ENCODE results near the gene DRAP1. TPM values are rescaled to one million over a fixed set of nuclear protein-coding genes. Genes with fewer than 3 reads are reported as not detected.

The DRAP1 gene
- total and polyA plus RNA-seq, 2 donors from 2014 or later: 51.2 to 150 TPM

- Histone ChIP-seq H3K9me3 (ENCODE audit: control insufficient read depth in 2 of 3, insufficient read depth in 1 of 3, low read length in 3 of 3) (no peaks in the 10 kb centered on the region), H3K36me3 (ENCODE audit: control insufficient read depth in 2 of 3, insufficient read depth in 3 of 3, low read length in 3 of 3) (no peaks in the 10 kb centered on the region), H3K27me3 (ENCODE audit: control insufficient read depth, insufficient read depth, low read length) (no peaks in the 10 kb centered on the region), H3K9ac (ENCODE audit: low read length in 3 of 3) (no peak overlapping the region), H3K4me1 (ENCODE audit: control insufficient read depth in 2 of 3, insufficient read depth in 2 of 3, low read depth in 1 of 3, low read length in 3 of 3) (peaks cover 0 to 42% (median 20%) of the 10 kb centered on the region in 3 donors), H3K27ac (ENCODE audit: low read depth in 2 of 2, low read length in 2 of 2) (peak overlapping the region; percentile 32 to 59), H3K4me3 (ENCODE audit: low read length in 3 of 3) (no peak overlapping the region)
- TF ChIP-seq CTCF (IDR thresholded peaks at IDR 0.05; ENCODE audit: borderline replicate concordance, extremely low read depth, insufficient read depth): no peak
- DNase-seq (peak in 1 of 5 donors; percentile 92), FAIRE-seq (no peak)
- intact Hi-C loops (cut with DNase I): no loop called here
Measured at GRCh38 chr11:65915821-65916251, 3.4 kb upstream of the DRAP1 start.

DNA sequence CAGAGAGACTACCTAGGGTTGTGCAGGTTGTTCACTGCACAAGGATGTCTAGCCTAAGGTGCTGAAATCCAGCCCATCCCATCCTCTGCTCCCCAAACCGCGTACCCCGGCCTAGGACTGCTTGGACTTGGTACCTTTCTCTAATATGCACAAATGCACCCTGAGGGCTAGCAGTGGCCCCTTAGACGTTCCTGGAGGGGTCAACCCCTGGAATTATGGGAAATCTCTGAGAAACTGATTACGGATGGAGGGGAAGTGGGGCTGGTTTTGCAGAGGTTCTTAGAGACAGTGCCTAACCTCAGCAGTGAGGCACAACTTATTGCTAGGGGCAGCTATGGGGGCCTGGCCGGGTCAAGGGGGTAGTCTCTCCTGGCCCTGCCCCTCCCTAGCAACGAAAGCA is 2.8 kb upstream of the DRAP1 start:
- intact Hi-C loops (cut with DNase I): no loop called here
- no peak overlapping the region for H3K4me3 ChIP-seq (ENCODE audit: low read length in 3 of 3)
- H3K9me3 ChIP-seq (ENCODE audit: control insufficient read depth in 2 of 3, insufficient read depth in 1 of 3, low read length in 3 of 3): no peaks in the 10 kb centered on the region
- H3K36me3 ChIP-seq (ENCODE audit: control insufficient read depth in 2 of 3, insufficient read depth in 3 of 3, low read length in 3 of 3): no peaks in the 10 kb centered on the region
- peaks cover 0 to 44% (median 21%) of the 10 kb centered on the region in 3 donors for H3K4me1 ChIP-seq (ENCODE audit: control insufficient read depth in 2 of 3, insufficient read depth in 2 of 3, low read depth in 1 of 3, low read length in 3 of 3)
- H3K27me3 ChIP-seq (ENCODE audit: control insufficient read depth, insufficient read depth, low read length): no peaks in the 10 kb centered on the region
- no peak overlapping the region for H3K27ac ChIP-seq (ENCODE audit: low read depth in 2 of 2, low read length in 2 of 2)
- FAIRE-seq (no peak), DNase-seq (no peak)
- TF ChIP-seq CTCF (IDR thresholded peaks at IDR 0.05; ENCODE audit: borderline replicate concordance, extremely low read depth, insufficient read depth): no peak
- H3K9ac ChIP-seq (ENCODE audit: low read length in 3 of 3): no peak overlapping the region

GRCh38 chr11:65917077-65917433 is 2.2 kb upstream of the DRAP1 start:
- Histone ChIP-seq H3K9ac (ENCODE audit: low read length in 3 of 3) (peak overlapping the region in 1 of 3 donors; percentile 97), H3K27me3 (ENCODE audit: control insufficient read depth, insufficient read depth, low read length) (no peaks in the 10 kb centered on the region), H3K36me3 (ENCODE audit: control insufficient read depth in 2 of 3, insufficient read depth in 3 of 3, low read length in 3 of 3) (no peaks in the 10 kb centered on the region), H3K4me1 (ENCODE audit: control insufficient read depth in 2 of 3, insufficient read depth in 2 of 3, low read depth in 1 of 3, low read length in 3 of 3) (peaks cover 0 to 38% (median 21%) of the 10 kb centered on the region in 3 donors), H3K27ac (ENCODE audit: low read depth in 2 of 2, low read length in 2 of 2) (no peak overlapping the region), H3K9me3 (ENCODE audit: control insufficient read depth in 2 of 3, insufficient read depth in 1 of 3, low read length in 3 of 3) (no peaks in the 10 kb centered on the region), H3K4me3 (ENCODE audit: low read length in 3 of 3) (peak overlapping the region in 1 of 3 donors; percentile 97)
- no peak for TF ChIP-seq CTCF (IDR thresholded peaks at IDR 0.05; ENCODE audit: borderline replicate concordance, extremely low read depth, insufficient read depth)
- DNase-seq: no peak
- no peak for FAIRE-seq
- intact Hi-C loops (cut with DNase I): no loop called here
